ENCODE results near the gene TRIM9.

DNA sequence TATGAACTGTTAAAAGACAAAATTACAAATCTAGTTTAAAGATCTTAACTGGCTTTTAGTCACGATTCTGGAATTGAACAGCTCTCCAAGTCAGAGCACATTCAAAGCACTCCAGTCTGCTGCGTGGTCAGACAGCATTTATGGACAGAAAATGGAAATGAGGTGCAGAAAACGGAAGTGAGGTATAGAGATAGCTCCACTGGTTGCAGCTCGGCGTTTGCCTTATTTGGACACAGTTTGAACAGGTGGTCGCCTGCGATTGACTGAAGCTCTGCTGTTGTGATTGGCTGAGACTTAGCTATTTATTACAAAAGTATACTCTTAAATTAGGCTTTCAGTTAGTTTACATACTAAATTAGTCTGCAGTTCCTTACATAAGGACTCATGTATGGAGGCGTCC, 28.3 kb downstream of the TRIM9 start:
- TF ChIP-seq, protein P1, sequence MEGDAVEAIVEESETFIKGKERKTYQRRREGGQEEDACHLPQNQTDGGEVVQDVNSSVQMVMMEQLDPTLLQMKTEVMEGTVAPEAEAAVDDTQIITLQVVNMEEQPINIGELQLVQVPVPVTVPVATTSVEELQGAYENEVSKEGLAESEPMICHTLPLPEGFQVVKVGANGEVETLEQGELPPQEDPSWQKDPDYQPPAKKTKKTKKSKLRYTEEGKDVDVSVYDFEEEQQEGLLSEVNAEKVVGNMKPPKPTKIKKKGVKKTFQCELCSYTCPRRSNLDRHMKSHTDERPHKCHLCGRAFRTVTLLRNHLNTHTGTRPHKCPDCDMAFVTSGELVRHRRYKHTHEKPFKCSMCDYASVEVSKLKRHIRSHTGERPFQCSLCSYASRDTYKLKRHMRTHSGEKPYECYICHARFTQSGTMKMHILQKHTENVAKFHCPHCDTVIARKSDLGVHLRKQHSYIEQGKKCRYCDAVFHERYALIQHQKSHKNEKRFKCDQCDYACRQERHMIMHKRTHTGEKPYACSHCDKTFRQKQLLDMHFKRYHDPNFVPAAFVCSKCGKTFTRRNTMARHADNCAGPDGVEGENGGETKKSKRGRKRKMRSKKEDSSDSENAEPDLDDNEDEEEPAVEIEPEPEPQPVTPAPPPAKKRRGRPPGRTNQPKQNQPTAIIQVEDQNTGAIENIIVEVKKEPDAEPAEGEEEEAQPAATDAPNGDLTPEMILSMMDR (conservative IDR thresholded peaks at IDR 0.05; ENCODE audit: low read depth, low read length): no peak
- TF ChIP-seq RFX5 (IDR thresholded peaks at IDR 0.05; ENCODE audit: low read depth, low read length) (no peak), RCOR1 (IDR thresholded peaks at IDR 0.05; ENCODE audit: insufficient replicate concordance, low read length) (no peak)

Measured in IMR-90 (cell line).